Activated T-helper 1 cell treated with anti-CD3 and anti-CD28 coated beads, Interleukin-12 subunit alpha, Interleukin-12 subunit beta, Interleukin-2, Interleukin-4 antibody, amounts not matched to agents 30 ng/mL and 10 ng/mL and 1 ng/mL, durations not matched to agents 14 hours and 24 hours and 36 hours (primary cell): Measurements from ENCODE around the gene SWSAP1. TPM values are rescaled to one million over a fixed set of nuclear protein-coding genes. Genes with fewer than 3 reads are reported as not detected.

Experiments
- total RNA-seq: library from RNA; stranded (reverse); gene quantifications from 2 replicates; pipeline ENCODE4 v1.2.3, GENCODE V29; 2022

SWSAP1 gene
- total RNA-seq, 1 donor from 2014 or later = 3.2 TPM

Other genes with a start within 250 kb of the SWSAP1 start
- 30.3 and 30.4 TPM in 2 replicates for gene SPC24, start 218.9 kb upstream of the SWSAP1 start, total RNA-seq
- 2.7 and 3.9 TPM in 2 replicates for gene KANK2, start 177.1 kb upstream of the SWSAP1 start, total RNA-seq
- not detected in 2 replicates for gene ANGPTL8, start 135.0 kb upstream of the SWSAP1 start, total RNA-seq
- gene DOCK6, start 112.1 kb upstream of the SWSAP1 start, total RNA-seq = 1.1 and 1.2 TPM in 2 replicates
- gene TSPAN16, start 78.5 kb upstream of the SWSAP1 start, total RNA-seq = not detected in 2 replicates
- 5.9 and 6.9 TPM in 2 replicates for gene RAB3D, start 35.0 kb upstream of the SWSAP1 start, total RNA-seq
- 26.6 and 31.2 TPM in 2 replicates for gene TMEM205, start 28.4 kb upstream of the SWSAP1 start, total RNA-seq
- gene CCDC159, start 28.1 kb upstream of the SWSAP1 start, total RNA-seq = 10.7 and 14.4 TPM in 2 replicates
- 2.0 TPM in 2 replicates for gene PLPPR2, start 19.2 kb upstream of the SWSAP1 start, total RNA-seq
- 7.3 and 7.9 TPM in 2 replicates for gene EPOR, start 9.6 kb downstream of the SWSAP1 start, total RNA-seq
- not detected in 2 replicates for gene RGL3, start 44.6 kb downstream of the SWSAP1 start, total RNA-seq
- gene ODAD3, start 60.5 kb downstream of the SWSAP1 start, total RNA-seq = not detected in 2 replicates
- 322 and 334 TPM in 2 replicates for gene PRKCSH, start 61.0 kb downstream of the SWSAP1 start, total RNA-seq
- 0.34 TPM in 1 of 2 replicates, not detected in the other for gene ELAVL3, start 106.4 kb downstream of the SWSAP1 start, total RNA-seq
- 19.9 and 23.1 TPM in 2 replicates for gene ZNF653, start 131.2 kb downstream of the SWSAP1 start, total RNA-seq
- 37.3 and 38.8 TPM in 2 replicates for gene ECSIT, start 154.5 kb downstream of the SWSAP1 start, total RNA-seq
- not detected in 2 replicates for gene CNN1, start 164.2 kb downstream of the SWSAP1 start, total RNA-seq
- gene ELOF1, start 184.6 kb downstream of the SWSAP1 start, total RNA-seq = 76.7 and 77.6 TPM in 2 replicates
- gene ACP5, start 203.0 kb downstream of the SWSAP1 start, total RNA-seq = 12.0 and 13.4 TPM in 2 replicates
- gene ZNF627, start 222.8 kb downstream of the SWSAP1 start, total RNA-seq = 4.3 and 5.2 TPM in 2 replicates